ENCODE data around the gene SMARCAL1. TPM values are rescaled to one million over a fixed set of nuclear protein-coding genes. Genes with fewer than 3 reads are reported as not detected.

Gene SMARCAL1
- total and polyA plus RNA-seq, 9 of the 15 experiments (the other 6 are each of a cell fraction or from before 2014, with no cell fraction given), result 8.2 to 27.9 (median 12.4) TPM

DNA sequence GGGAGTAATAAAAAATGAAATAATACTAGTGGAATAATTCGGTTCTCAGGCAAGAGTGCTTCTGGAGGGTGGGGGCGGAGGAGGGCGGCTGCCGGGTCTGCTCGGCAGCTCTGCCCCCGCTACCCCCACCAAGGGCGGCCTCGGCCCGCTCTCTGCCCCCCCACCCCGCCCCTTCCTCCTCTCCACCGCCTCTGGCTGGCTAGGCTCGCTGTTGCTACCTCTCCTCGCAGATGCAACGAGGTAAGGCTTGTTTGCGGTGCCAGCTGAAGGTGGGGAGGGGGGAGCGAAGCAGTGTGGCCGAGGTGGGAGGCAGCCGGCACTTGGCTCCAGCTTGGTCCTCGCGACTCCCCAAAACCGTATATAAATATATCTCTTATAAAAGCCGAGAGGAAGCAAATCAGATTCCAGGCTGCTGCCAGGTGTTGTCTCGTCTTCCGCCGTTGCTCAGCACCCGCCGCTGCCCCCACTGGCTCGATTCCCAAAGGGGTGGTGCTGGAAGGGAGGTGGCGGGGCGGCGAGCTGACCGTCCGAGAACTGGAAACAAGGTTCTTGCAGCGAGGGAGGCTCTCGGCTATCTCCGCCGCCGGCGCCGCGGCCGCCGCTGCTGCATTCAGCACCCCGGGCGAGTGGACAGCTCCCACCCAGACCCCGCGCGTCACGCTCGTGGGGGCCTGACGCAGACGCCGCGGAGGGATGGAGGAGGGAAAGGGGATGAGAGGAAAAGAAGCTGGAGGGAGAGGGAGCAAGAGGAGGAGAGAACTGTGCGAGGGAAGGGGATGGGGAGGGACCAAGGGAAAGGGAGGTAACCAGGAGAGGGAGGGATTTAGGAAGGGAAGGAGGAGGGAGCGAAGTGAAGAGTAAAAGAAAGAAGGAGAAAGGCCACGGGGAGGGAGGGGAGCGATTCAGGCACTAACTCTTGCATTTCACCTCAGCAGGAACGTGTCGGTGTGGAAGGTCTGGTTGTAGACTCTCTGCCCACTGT lies 40.3 kb upstream of the SMARCAL1 start, which contains the start of gene MARCHF4 (continued):
- TF ChIP-seq TSHZ1 (CRISPR knock-in tag; IDR thresholded peaks at IDR 0.05) (no peak), JUND (IDR thresholded peaks at IDR 0.05; ENCODE audit: borderline replicate concordance, low read depth, low read length) (no peak), JUND (tag; IDR thresholded peaks at IDR 0.05; ENCODE audit: borderline replicate concordance, low read depth, low read length) (no peak; the same call in 2 of the 3 replicates), KLF6 (CRISPR knock-in tag; IDR thresholded peaks at IDR 0.05; ENCODE audit: borderline replicate concordance) (no peak), BRCA1 (IDR thresholded peaks at IDR 0.05) (no peak), BRCA1 (CRISPR knock-in tag; IDR thresholded peaks at IDR 0.05) (no peak), SNIP1 (IDR thresholded peaks at IDR 0.05; ENCODE audit: low read depth) (no peak), PYGO2 (tag; IDR thresholded peaks at IDR 0.05) (no peak), SMARCB1 (IDR thresholded peaks at IDR 0.05; ENCODE audit: insufficient read length, low read depth) (no peak), ZKSCAN3 (CRISPR knock-in tag; IDR thresholded peaks at IDR 0.05) (no peak), TAF9B (IDR thresholded peaks at IDR 0.05; ENCODE audit: partially characterized antibody) (no peak), PATZ1 (CRISPR knock-in tag; IDR thresholded peaks at IDR 0.05; ENCODE audit: borderline replicate concordance) (no peak), ZNF507 (tag; conservative IDR thresholded peaks at IDR 0.05) (no peak), ILK (tag; IDR thresholded peaks at IDR 0.05; ENCODE audit: borderline replicate concordance, low read depth) (no peak), MEF2D (tag; conservative IDR thresholded peaks at IDR 0.05; ENCODE audit: low read depth) (no peak), SMC3 (conservative IDR thresholded peaks at IDR 0.05; ENCODE audit: insufficient read depth, low read depth, low read length) (no peak), SRSF3 (IDR thresholded peaks at IDR 0.05; ENCODE audit: insufficient read depth, low read length) (no peak), ZNF282 (CRISPR knock-in tag; IDR thresholded peaks at IDR 0.05) (peak; percentile 50; the same call in 1 of the 2 replicates)
- TF ChIP-seq, protein P1, sequence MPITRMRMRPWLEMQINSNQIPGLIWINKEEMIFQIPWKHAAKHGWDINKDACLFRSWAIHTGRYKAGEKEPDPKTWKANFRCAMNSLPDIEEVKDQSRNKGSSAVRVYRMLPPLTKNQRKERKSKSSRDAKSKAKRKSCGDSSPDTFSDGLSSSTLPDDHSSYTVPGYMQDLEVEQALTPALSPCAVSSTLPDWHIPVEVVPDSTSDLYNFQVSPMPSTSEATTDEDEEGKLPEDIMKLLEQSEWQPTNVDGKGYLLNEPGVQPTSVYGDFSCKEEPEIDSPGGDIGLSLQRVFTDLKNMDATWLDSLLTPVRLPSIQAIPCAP (CRISPR knock-in tag; IDR thresholded peaks at IDR 0.05; ENCODE audit: borderline replicate concordance), result peak; percentile 70; the same call in 1 of the 2 replicates
- TF ChIP-seq, protein P2, sequence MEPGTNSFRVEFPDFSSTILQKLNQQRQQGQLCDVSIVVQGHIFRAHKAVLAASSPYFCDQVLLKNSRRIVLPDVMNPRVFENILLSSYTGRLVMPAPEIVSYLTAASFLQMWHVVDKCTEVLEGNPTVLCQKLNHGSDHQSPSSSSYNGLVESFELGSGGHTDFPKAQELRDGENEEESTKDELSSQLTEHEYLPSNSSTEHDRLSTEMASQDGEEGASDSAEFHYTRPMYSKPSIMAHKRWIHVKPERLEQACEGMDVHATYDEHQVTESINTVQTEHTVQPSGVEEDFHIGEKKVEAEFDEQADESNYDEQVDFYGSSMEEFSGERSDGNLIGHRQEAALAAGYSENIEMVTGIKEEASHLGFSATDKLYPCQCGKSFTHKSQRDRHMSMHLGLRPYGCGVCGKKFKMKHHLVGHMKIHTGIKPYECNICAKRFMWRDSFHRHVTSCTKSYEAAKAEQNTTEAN (CRISPR knock-in tag; IDR thresholded peaks at IDR 0.05), result no peak

All from K562 (cell line).